Measurements from ENCODE around the gene GYS1. TPM values are rescaled to one million over a fixed set of nuclear protein-coding genes. Genes with fewer than 3 reads are reported as not detected.

Gene GYS1
- total RNA-seq, 4 donors from 2014 or later, result 31.8 to 107 (median 40.9) TPM

DNA sequence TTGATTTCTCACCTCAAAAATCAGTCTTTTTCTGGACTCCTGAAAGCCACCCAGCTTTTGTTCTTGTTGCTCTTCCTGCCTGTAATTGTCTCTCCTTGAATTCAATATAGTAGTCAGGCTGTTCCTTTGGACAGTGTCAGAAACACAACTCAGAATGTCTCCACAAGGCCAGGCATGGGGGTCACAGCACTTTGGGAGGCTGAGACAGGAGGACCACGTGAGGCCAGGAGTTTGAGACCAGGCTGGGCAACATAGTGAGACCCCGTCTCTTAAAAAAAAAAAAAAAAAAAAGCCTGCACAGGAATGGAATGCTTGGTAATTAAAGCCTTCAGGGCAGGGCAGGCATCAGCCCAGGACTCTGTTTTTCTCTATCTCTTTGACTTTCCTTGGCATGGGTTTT is 47.3 kb downstream of the GYS1 start:
- WGBS, 2 donors (ENCODE audit: low coverage in 1 of 2), result 85% methylated on average over 2 of the region's 2 CpGs; no CpG with 5 or more reads in 1 of the 2 donors
- TF ChIP-seq POLR2AphosphoS5 (IDR thresholded peaks at IDR 0.05) (no peak), EP300 (IDR thresholded peaks at IDR 0.05; ENCODE audit: low read depth) (no peak), POLR2A (IDR thresholded peaks at IDR 0.05) (no peak)
- TF ChIP-seq, protein P1, sequence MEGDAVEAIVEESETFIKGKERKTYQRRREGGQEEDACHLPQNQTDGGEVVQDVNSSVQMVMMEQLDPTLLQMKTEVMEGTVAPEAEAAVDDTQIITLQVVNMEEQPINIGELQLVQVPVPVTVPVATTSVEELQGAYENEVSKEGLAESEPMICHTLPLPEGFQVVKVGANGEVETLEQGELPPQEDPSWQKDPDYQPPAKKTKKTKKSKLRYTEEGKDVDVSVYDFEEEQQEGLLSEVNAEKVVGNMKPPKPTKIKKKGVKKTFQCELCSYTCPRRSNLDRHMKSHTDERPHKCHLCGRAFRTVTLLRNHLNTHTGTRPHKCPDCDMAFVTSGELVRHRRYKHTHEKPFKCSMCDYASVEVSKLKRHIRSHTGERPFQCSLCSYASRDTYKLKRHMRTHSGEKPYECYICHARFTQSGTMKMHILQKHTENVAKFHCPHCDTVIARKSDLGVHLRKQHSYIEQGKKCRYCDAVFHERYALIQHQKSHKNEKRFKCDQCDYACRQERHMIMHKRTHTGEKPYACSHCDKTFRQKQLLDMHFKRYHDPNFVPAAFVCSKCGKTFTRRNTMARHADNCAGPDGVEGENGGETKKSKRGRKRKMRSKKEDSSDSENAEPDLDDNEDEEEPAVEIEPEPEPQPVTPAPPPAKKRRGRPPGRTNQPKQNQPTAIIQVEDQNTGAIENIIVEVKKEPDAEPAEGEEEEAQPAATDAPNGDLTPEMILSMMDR (IDR thresholded peaks at IDR 0.05), result no peak
- DNase-seq, result no peak
- H3K27ac ChIP-seq, result no peak overlapping the region
- H3K9me3 ChIP-seq, result no peaks in the 10 kb centered on the region
- in situ Hi-C loops (cut with MboI; ENCODE audit: low pct_ligation_motif_present in 1 of 4, low pct_unique_long_range_greater_than_20kb in 1 of 4, low sequenced_read_pairs in 3 of 4), result no loop called here
- no peaks in the 10 kb centered on the region for H3K36me3 ChIP-seq
- intact Hi-C loops (cut with DNase I; ENCODE audit: low total_unique reads), result no loop called here
- H3K4me1 ChIP-seq, result no peaks in the 10 kb centered on the region
- no peaks in the 10 kb centered on the region for H3K27me3 ChIP-seq
- H3K4me3 ChIP-seq, result no peak overlapping the region

DNA sequence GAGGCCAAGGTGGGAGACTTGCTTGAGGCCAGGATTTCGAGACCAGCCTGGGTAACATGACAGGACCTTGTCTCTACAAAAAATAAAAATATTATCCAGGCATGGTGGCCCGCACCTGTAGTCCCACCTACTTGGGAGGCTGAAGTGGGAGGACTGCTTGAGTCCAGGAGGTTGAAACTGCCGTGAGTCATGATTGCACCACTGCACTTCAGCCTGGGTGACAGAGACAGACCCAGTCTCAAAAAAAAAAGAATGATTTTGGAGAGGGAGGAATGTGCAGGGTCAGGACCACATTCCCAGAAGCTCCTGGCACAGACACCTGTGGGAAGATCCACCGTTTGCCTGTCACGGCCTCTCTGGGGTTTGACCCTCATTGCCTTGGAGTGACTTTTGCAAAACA is 47.7 kb downstream of the GYS1 start:
- intact Hi-C loops (cut with DNase I; ENCODE audit: low total_unique reads), result no loop called here
- 93 to 95% methylated on average over 2 to 5 of the region's 5 CpGs for WGBS, 2 donors (ENCODE audit: low coverage in 1 of 2)

GRCh38 chr19:48943081-48943480 is 50.0 kb downstream of the GYS1 start:
- Histone ChIP-seq H3K36me3 (no peaks in the 10 kb centered on the region), H3K27ac (no peak overlapping the region), H3K4me3 (no peak overlapping the region), H3K9me3 (no peaks in the 10 kb centered on the region), H3K27me3 (no peaks in the 10 kb centered on the region), H3K4me1 (peaks cover 0 to under 1% (median under 1%) of the 10 kb centered on the region in 4 donors)
- 87 to 100% methylated on average over 2 to 6 of the region's 6 CpGs for WGBS, 2 donors (ENCODE audit: low coverage in 1 of 2)
- in situ Hi-C loops (cut with MboI; ENCODE audit: low pct_ligation_motif_present in 1 of 4, low pct_unique_long_range_greater_than_20kb in 1 of 4, low sequenced_read_pairs in 3 of 4) (no loop called here), intact Hi-C loops (cut with DNase I; ENCODE audit: low total_unique reads) (no loop called here)
- TF ChIP-seq EP300 (IDR thresholded peaks at IDR 0.05; ENCODE audit: low read depth), result no peak
- TF ChIP-seq, protein P1 (IDR thresholded peaks at IDR 0.05), result no peak
- no peak for DNase-seq

More for the DNA sequence above, 47.7 kb downstream of the GYS1 start:
- DNase-seq, result no peak
- Histone ChIP-seq H3K27me3 (no peaks in the 10 kb centered on the region), H3K36me3 (no peaks in the 10 kb centered on the region), H3K4me3 (no peak overlapping the region), H3K27ac (no peak overlapping the region), H3K9me3 (no peaks in the 10 kb centered on the region), H3K4me1 (no peaks in the 10 kb centered on the region)
- in situ Hi-C loops (cut with MboI; ENCODE audit: low pct_ligation_motif_present in 1 of 4, low pct_unique_long_range_greater_than_20kb in 1 of 4, low sequenced_read_pairs in 3 of 4), result no loop called here
- TF ChIP-seq POLR2AphosphoS5 (IDR thresholded peaks at IDR 0.05) (no peak), POLR2A (IDR thresholded peaks at IDR 0.05) (no peak), EP300 (IDR thresholded peaks at IDR 0.05; ENCODE audit: low read depth) (no peak)
- TF ChIP-seq, protein P1 (IDR thresholded peaks at IDR 0.05), result no peak

- no peak overlapping the region for H3K27ac ChIP-seq
- intact Hi-C loops (cut with DNase I; ENCODE audit: low total_unique reads) (no loop called here), in situ Hi-C loops (cut with MboI; ENCODE audit: low pct_ligation_motif_present in 1 of 4, low pct_unique_long_range_greater_than_20kb in 1 of 4, low sequenced_read_pairs in 3 of 4) (no loop called here)
- TF ChIP-seq POLR2AphosphoS5 (IDR thresholded peaks at IDR 0.05) (no peak), POLR2A (IDR thresholded peaks at IDR 0.05) (no peak), EP300 (IDR thresholded peaks at IDR 0.05; ENCODE audit: low read depth) (no peak)
- TF ChIP-seq, protein P1 (IDR thresholded peaks at IDR 0.05), result no peak
- peaks cover 0 to 4% (median 3%) of the 10 kb centered on the region in 4 donors for H3K4me1 ChIP-seq
- no peaks in the 10 kb centered on the region for H3K36me3 ChIP-seq
- no peaks in the 10 kb centered on the region for H3K9me3 ChIP-seq
- no peaks in the 10 kb centered on the region for H3K27me3 ChIP-seq
- DNase-seq, result no peak
- H3K4me3 ChIP-seq, result no peak overlapping the region
- WGBS, 2 donors (ENCODE audit: low coverage in 1 of 2), result 94 to 96% methylated on average over 5 of the region's 5 CpGs
Measured at GRCh38 chr19:48940902-48941301, 52.2 kb downstream of the GYS1 start.
